UCSD-AML1 (cell line): ENCODE data around the gene H2AZ1.
"Not testable (repeated sequence)": the region's sequence is repeated elsewhere in the genome, so short reads cannot be mapped to it uniquely, and the experiment has no call there.

Source experiments
- DNase-seq: peaks from one replicate; lab custom pipeline; 2025; ENCODE audit not compliant: unreplicated experiment; lab: John Stamatoyannopoulos, UW

The H2AZ1 gene

GRCh38 chr4:99949999-99950912, at the start of gene H2AZ1:
TSS of gene H2AZ1 (minus strand) at chr4:99950275. CDS start at chr4:99950170, 105 bp downstream.
- peak; percentile 98 for DNase-seq

DNA sequence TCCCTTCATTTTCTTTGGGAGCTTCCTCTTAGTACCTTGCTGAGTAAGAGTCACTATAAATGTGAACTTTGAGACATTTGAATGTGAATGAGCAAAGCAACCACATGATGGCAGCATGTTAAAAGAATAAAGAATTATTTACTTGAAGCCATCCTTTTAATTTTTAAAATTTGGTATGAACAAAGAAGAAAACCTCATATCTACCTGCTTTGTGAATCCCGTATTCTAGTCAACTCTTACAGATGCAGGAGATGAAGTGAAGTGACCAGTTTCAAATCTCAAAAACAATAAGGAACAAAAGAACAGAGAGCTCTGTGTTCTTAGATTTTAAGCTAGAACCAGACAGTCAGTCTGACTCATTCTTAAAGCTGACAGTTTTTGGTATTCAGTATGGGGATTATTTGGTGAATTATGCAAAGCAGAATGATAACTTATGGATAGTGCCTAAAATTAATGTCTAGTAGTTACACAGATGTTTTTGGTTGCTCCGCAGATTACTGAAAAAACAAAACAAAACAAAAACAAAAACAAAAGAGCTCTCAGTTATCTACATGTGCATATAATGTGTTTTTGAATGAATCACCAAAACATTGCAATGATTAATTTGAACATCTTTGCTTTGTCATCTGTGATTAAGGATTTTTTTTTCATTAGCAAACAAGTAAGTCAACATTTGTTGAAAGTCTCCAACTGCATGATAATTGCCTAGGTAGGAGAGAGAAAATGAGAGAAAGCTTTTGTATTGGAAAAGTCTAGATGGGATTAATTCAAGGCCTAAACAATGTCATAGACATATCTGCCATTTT, 48.2 kb upstream of the H2AZ1 start:
- DNase-seq: no peak

DNA sequence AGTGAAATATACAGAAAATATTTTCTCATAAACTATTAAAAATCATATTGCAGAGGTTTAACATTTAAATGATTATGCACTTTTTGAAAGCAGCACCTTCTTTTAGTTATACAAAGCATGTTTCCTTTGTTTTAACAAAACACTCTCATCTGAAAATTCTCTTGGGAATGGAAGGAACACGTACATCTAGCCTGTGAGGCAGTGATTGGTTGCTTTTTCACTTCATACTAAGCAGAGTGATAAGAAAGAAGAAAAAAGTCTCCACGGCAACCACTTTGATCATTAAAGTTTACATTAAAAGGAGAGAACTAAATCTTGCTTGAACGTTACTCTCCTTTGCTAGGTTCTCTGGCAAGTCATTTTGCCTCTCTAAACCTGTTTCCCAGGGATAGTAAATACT, 41.7 kb upstream of the H2AZ1 start:
- no peak for DNase-seq

DNA sequence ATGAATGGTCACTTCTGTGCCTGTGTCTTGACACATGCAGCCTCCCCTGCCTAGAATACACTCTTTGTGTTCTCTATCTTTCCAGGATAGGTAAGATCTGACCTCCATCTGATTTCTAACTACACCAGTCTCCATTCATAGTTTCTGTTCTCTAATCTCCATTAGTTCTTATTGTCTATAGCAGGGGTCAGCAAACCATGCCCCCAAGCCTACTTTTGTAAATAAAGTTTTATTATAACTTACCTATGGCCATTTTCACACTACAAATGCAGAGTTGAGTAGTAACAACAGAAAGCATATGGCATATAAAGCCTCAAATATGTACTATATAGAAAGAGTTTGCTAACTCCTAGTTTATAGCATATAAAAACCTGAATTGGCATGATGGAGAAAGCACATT, 37.6 kb upstream of the H2AZ1 start:
- no peak for DNase-seq

DNA sequence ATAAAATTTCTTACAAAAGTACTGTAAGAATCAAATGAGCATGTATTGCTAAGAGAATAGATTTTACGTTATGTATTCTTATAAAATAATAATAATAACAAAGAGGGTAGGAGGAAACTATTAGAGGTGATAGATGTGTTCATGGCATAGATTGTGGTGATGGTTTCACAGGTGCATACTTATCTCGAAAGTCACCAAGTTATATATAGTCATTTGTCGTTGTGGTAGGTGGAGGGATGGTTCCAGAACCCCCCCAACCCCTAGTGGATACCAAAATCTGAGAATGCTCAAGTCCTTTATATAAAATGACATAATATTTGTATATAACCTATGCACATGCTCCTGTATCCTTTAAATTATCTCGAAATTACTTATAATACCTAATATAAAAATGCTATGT, 36.7 kb upstream of the H2AZ1 start:
- DNase-seq: no peak

DNA sequence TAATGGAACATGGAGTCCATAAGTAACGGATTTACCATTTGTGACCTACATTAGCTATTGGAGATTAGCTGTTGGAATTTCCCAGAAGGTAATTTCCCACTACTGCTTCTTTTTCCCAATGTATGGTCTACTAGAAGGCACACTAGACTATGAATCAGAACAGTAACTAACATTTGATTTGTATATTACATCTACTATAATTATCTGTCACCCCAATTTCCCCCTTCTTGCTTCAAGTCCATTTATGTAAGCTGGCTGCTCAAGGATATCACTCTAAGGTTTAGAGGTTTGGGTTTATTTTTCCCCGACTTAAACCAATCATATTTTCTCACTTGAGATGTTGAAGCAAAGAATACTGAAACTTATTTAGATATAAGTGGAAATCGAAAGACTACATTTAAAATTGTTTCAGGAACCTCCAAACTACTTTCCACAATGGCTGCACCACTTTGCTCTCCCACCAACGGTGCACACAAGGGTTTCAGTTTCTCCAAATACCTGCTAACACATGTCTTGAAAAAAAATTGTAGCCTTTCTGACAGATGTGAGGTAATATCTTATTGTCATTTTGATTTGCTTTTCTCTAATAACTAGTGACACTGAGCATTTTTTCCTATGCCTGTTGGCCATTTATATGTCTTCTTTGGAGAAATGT, 33.3 kb upstream of the H2AZ1 start:
- no peak for DNase-seq

- no peak for DNase-seq
These were observed 29.8 kb upstream of the H2AZ1 start for GRCh38 chr4:99979872-99980271.

GRCh38 chr4:99971453-99972111, 21.5 kb upstream of the H2AZ1 start:
- no peak for DNase-seq

DNA sequence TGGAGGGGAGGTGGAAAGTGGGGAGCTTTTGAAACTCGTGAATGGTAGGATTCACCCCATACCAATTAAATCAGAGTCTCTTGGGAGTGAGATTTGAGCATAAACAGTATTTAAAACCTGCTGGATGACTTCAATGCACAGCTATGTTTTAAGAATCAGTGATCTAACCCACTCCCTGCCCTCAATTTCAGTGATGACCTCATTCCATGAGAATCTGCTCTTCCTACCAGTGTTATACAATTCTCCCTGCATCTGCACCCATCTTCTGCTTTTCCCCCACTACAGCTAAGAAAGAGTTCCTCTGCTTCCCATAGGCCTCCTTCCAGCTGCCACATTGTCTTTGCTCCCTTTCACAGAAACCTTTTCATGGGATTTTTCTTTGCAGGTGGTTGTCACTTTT, 18.3 kb upstream of the H2AZ1 start:
- no peak for DNase-seq

GRCh38 chr4:99966692-99967091, 16.6 kb upstream of the H2AZ1 start:
- no peak for DNase-seq

DNA sequence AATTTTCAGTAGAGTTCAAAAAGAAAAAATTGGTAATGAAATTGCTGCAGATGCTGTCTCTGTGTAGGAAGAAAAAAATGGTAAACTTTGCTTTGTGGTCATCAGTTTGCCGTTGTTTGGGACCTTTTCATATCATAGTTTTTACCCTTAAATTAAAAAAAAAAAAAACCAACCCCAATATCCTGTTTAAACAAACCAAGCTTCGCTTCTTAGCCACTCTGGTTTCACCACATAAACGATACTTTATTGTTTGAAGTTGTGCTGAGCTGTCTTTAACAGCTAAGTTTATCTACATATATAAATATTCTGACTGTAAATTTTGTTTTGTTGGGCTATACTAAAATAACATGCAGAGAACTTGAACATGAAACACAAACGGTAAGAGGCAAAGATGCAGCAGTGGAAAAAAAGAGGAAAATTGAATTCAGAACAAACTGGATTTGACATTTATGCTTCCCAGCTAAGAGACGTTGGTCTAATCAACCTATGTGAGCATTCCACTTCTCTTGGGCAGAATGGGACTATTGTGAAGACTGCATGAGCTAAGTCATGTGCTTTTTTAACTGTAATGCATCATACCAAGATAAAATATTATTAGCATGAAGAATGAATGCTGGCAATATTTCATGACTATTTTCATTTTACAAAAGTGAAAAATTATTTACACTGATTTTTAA, 15.7 kb upstream of the H2AZ1 start:
- DNase-seq: no peak

DNA sequence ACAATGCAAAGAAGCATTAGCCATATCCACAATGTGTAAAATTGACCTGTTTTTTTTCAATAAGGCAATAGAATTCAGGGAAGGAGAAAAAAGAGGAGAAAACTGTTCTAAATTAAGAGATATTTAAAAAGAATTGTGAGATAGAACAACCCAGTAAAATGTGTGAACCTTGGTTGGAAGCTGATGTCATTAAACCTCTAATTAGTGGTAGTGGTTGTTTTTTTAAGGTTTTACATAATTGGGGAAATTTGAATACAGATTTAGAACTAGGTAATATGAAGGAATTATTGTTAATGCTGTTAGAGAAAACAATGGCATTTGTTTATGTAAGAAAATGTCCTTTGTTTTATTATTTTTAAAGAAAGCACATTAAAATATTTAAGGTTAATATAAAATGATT, 15.1 kb upstream of the H2AZ1 start:
- no peak for DNase-seq

DNA sequence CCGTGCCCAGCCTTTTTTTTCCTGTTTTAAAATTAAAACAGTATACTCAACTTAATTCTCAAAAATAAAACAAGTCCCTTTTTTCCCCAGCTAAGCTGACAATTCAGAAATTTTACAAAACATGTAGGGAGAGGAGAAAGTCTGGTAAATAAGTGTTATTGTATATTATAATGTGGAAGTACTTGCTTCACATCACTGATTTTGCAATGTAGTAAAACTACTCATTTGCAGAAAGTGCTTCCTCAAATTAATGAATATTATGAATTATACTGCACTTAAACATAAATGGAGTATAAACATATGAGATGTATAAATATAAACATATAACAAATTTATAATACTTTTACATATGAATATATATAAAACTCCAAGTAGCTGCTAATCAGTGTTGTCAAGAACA, 11.6 kb upstream of the H2AZ1 start:
- DNase-seq: no peak

DNA sequence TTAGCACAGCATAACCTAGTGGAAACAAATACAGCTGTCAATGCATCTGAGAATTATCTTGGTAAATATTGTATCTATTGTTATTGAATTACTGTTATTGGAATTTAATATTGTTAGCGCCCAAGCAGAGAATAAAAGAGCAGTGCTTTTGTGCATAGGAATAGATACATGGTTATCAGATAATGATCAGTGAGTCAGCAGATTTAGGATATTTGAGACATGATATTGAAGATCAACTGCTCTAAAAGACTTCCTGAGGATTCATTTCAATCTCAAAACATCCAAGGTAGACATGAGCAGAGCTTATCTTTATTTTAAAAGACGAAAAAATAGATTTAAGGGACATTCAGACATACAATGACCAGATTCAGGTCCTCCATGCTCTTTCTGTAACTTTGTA, 10.6 kb upstream of the H2AZ1 start:
- no peak for DNase-seq

DNA sequence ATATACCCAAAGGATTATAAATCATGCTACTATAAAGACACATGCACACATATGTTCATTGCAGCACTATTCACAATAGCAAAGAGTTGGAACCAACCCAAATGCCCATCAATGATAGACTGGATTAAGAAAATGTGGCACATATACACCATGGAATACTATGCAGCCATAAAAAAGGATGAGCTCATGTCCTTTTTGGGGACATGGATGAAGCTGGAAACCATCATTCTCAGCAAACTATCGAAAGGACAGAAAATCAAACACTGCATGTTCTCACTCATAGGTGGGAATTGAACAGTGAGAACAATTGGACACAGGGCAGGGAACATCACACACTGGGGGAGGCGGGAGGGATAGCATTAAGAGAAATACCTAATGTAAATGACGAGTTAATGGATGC, 8.1 kb upstream of the H2AZ1 start:
- not testable (repeated sequence) for DNase-seq

DNA sequence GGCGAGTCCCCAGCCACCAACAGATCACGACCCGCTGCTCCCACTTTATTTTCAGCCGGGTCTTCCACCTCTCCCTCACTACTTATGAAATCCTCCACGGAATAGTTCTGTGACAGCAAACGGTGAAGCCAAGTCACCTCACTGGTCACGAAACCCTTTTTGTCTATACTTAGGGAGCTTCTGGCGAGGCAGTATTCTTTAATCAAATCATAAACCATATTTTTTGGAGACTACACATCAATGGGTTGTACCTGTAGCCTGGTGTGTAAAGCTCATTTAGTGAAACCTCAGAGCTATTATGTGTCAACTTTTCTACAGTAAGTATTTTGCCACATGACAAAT, 809 bp upstream of the H2AZ1 start:
- no peak for DNase-seq

DNA sequence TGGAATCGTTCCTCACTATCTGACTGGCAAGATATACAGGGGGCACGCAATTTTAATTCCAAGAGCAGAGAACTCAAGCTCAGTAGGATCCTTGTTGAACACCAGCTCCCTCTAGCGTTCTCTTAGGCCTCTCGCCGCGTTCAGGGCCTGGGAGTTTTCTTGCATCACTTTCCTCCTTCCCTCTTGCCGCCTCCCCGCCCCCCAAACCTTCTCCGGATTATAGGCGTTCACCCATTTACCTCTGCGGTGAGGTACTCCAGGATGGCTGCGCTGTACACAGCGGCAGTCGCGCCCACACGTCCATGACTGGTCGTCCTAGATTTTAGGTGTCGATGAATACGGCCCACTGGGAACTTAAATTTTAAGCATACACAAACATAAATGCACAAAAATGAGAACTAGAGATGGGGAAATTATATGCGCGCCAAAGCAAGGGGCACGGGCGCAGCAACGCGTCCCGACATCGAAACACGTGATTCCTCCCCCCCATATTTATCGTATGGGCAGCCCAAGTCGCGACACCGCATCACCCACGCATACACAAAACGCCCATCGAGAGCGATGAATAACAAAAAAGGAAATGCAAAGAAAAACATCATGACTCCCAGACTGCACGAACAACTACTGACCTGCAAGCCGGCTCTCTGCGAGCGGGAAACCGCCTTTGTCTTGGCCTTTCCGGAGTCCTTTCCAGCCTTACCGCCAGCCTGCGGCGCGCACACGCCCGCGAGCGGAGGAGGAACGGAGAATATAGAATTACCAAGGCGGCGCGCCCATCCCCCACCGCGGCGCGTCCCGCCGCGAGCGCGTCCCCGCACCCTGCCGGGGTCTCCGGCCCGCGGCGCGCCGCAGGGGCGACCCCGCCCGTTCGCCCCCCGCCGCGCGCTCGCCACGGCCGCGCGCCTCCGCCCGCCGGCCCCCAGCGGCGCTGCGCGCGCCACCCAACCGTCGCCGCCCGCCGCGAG, 759 bp downstream of the H2AZ1 start:
- DNase-seq: peak; percentile 88

DNA sequence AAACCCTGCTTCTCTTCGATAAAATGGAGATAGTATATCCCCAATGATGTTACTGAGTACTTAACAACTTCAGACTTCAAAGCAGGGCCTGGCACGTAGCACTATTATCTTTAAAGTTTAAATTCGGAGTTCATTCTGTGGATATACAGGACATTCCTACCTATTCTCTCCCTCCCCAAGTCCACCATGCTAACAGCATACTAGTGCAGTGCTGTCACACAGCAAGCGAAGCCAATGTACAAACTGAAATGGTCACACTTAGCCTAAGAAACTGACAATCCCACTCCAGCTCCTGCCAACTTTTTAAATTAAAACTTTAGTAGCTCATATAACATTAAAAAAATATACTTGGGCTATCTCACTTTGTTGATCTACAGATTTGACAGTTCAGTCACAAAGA, 2.5 kb downstream of the H2AZ1 start:
- DNase-seq: no peak

DNA sequence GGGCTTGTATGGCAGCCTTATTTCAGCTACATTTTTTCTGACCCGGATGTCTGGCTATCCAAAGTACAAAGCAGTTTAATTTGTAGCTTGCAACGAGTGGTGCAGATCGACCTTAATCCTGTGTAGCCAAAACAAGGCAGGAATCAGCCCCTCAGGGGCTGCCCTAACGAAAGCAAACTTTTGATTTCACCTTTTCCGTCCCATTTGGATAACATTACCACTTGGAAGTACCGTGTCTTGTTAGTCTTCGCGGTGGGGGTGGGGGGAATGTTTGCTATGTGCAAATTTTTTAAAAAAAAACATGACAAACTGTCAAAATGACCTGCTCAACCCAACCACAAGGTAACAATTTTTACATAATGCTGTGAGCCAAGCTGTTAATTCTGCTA, 2.9 kb downstream of the H2AZ1 start:
- DNase-seq: no peak
